GM19240 (cell line): ENCODE data around the gene DNAAF3.
"Not testable (repeated sequence)": the region's sequence is repeated elsewhere in the genome, so short reads cannot be mapped to it uniquely, and the experiment has no call there.

ENCODE experiments used
- DNase-seq: peaks from one replicate; pipeline ENCODE4 v3.0.0; 2011; ENCODE audit warnings: low spot score; ENCODE audit not compliant: insufficient read length

Gene DNAAF3

DNA sequence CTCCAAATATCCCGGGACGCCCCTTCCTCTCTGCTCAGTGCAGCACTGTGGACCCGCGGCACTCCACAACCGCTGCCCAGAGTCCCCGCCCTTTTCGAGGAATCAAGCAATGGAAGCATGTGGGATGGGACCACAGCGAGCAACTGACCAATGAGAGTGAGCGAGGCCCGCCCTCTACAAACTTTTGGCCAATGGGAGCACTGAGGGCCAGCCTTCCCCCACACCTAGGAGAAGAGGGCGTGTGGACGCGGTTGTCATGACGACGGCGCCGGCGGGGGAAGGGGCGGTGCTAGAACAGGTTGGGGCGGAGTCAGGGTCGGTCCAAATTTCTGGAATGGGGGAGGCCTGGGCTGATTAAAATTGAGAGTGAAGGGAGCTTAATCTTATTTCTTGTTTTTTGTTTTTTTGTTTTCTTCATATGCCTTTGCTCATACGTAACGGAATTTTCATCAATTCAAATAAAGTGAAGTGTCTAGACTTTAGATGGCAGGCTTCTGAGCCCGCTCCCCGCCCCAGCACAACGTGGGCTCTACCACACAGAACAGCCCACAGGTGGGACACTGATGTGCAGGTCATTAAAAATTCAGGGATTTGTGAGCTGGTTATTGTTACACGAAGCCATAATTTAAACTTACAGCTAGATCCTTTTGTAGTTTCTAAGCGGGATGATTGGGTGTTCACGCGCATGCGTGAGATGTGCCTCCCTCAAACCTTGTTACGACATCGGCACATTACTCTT lies at the start of gene DNAAF3:
DNAAF3 (minus strand) TSS at position 84 of the 739 bp plus-strand sequence. CDS start 200 bp downstream, outside the sequence.
- DNase-seq = peak; percentile 96

- no peak for DNase-seq
These were observed 47.1 kb upstream of the DNAAF3 start for GRCh38 chr19:55213547-55213946.

GRCh38 chr19:55212447-55212846 lies 46.0 kb upstream of the DNAAF3 start:
- DNase-seq = no peak

GRCh38 chr19:55209693-55210472 lies 43.5 kb upstream of the DNAAF3 start:
- no peak for DNase-seq

DNA sequence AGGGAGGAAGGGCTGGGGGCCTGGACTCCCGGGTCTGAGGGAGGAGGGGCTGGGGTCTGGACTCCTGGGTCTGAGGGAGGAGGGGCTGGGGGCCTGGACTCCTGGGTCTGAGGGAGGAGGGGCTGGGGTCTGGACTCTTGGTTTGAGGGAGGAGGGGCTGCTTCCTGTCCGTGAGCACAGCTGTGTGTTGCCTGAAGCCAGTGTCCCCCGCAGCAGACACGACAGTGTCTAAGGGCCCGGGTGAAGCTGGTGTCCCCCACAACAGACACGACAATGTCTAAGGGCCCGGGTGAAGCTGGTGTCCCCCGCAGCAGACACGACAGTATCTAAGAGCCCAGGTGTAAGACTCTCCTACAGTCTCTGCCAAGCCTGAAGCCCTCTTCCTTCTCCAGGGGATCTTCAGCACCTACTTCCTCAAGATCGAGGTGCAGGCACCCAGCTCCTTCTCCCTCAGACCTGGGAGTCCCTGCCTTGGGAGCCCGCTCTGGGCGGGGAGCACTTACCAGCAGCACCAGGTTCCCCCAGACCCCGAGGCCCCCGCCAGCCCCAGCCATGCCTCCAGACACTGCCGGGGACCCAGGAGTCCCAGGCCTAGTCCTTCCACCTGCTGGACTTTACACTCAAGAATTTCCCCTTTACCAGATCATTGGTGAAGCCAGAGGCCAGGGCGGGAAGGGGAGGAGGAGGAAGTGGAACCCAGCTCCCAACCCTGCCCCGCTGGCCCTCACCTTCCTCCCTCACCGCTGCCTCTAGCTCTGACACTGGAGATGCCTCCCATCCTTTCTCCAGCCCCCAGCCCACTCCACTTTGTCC lies 42.7 kb upstream of the DNAAF3 start, which contains the start of gene PTPRH:
PTPRH (minus strand) TSS at position 622 of the 813 bp plus-strand sequence; CDS start at position 554, 68 bp downstream.
- no peak for DNase-seq

- no peak for DNase-seq
These were observed 40.5 kb upstream of the DNAAF3 start for GRCh38 chr19:55206664-55207500.

GRCh38 chr19:55202199-55202598 lies 35.8 kb upstream of the DNAAF3 start:
- not testable (repeated sequence) for DNase-seq

DNA sequence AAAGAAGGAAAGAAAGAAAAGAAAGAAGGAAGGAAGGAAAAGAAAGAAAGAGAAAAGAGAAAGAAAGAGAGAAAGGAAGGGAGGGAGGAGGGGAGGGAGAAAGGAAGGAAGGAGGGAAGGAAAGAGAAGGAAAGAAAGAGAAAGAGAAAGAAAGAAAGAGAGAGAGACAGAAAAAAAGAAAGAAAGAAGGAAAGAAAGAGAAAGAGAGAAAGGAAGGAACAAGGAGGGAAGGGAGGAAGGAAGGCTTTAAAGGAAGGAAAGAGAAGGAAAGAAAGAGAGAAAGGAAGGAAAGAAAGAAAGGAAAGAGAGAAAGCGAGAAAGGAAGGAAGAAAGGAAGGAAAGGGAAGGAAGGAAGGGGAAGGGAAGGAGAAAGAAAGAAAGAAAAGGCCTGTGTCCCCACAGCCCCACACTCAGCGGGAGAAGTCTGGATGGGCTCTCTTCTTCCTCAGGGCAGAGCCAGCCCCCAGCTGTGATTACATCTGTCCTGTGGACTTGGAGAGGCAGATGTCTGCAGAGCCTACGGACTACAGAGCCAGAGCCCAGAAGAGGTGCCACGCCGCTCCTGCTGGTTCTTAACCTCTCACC lies 33.3 kb upstream of the DNAAF3 start:
- no peak for DNase-seq

DNA sequence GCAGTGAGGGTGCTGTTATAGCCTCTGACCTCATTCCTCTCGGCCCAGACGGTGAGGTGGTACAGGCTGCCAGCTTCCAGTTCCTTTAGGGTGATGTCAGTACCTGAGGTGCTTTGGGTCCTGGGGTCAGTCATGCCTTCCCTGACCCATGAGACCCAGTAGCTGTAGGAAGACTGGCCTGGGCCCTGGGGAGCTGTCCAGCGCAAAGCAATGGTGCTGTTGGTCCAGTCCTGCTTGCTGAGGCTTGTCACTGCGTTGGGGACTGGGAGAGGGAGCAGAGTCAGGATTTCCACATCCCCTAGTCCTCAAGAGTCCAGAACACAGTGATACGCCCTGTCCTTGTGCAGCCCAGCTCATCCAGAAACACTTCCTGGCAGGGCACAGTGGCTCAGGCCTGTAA lies 32.2 kb upstream of the DNAAF3 start:
- no peak for DNase-seq

DNA sequence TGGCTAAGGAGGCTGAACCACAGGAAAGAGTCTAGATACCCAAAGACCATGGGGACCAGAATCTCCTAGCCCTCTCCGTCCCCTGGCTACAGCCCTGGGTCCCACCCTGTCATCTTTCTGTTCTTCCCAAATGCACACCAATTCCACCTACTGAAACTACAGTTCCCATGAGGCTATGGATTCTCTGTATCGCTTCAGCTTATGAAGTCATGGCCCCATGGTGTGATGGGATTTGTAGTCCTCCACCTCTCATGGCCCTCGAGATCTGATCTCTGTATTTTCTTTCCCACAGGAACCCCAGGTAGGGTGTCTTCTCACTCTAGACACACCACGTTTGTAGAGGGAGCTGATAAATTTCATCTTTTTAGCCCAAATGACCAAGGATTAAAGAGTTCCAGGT lies 31.1 kb upstream of the DNAAF3 start:
- DNase-seq = no peak

- no peak for DNase-seq
These were observed 30.4 kb upstream of the DNAAF3 start for GRCh38 chr19:55196803-55197202.

DNA sequence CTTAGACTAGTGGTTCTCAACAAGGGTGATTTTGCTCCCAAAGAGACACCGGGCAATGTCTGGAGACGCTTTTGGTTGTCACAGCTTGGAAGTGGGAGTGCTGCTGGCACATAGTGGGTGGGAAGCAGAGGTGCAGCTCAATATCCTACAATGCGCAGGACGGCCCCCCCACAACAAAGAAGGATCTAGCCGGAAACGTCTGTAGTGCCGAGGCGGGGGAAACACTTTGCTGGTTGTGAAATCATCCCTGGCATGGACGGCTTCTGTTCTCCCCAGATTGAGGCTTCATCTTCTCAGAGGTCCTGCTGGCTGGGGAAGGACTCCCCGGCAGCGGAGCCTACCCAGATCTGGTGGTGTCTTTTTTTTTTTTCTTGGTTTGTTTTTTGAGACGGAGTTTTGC lies 27.1 kb upstream of the DNAAF3 start:
- no peak for DNase-seq

DNA sequence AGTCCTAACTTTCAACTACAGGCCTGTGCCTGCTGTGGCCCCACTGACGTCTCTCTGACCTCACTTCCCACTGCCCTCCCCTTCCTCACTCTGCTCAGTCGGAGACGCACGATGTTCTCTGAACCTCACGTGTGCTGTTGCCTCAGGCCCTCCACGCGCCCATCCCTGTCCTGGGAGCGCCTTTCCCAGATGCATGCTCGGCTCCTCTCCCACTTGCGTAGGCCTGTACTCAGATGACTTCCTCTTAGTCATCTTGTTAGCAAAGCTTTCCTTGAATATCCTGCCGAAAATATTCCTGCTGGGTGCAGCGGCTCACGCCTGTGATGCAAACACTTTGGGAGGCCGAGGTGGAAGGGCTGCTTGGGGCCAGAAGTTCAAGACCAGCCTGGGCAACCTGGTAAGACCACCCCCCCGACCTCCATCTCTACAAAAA lies 23.0 kb upstream of the DNAAF3 start:
- no peak for DNase-seq

- DNase-seq = no peak
These were observed 22.2 kb upstream of the DNAAF3 start for GRCh38 chr19:55188625-55189024.

- DNase-seq = no peak
These were observed 19.7 kb upstream of the DNAAF3 start for GRCh38 chr19:55186080-55186479.

- DNase-seq = no peak
These were observed 15.3 kb upstream of the DNAAF3 start for GRCh38 chr19:55181740-55182139.

DNA sequence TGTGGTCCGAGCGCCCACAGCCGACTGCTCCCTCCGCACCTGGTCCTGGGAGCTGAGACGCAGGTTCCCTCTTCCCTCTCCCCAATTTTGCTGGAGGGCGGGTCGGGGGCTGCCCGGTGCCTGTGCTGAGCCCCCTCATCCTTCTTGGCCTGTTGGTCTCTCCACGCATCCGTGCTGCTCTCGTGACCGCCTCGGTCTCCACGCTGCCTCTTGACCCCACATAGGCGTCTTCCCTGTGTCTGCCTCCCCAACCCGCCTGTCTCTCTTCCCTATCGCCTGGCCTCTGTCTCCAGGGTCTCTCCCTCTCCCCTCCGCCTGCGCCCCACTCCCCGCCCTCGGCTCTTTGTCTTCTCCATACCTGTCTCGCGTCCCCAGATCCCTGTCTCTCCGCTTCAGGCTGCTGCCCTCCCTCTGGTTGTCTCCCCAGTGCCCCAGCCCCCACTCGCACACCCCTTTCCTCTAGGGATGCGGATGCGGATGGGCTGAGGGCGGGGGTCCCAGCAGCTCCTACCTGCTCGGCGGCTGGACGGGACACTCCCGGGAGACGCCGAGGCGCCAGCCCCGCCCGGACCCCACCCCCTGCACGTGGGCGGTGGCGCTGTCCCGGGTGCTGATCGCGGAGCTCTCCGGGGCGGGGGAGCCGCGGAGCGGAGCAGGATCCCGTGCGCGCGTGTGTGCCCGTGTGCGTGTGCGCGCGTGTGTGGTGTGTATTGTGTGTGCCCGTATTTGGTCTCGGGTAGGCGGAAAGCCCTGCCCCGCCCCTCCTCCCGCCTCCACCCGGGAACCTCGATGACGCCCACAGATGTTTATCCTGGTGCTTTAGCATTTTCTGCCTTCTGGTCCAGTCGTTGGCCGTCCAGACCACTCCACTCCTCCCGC lies 13.4 kb upstream of the DNAAF3 start, which contains the start of gene SYT5:
SYT5 (minus strand) TSS at position 684 of the 879 bp plus-strand sequence. CDS start 1,248 bp downstream, outside the sequence.
- no peak for DNase-seq

DNA sequence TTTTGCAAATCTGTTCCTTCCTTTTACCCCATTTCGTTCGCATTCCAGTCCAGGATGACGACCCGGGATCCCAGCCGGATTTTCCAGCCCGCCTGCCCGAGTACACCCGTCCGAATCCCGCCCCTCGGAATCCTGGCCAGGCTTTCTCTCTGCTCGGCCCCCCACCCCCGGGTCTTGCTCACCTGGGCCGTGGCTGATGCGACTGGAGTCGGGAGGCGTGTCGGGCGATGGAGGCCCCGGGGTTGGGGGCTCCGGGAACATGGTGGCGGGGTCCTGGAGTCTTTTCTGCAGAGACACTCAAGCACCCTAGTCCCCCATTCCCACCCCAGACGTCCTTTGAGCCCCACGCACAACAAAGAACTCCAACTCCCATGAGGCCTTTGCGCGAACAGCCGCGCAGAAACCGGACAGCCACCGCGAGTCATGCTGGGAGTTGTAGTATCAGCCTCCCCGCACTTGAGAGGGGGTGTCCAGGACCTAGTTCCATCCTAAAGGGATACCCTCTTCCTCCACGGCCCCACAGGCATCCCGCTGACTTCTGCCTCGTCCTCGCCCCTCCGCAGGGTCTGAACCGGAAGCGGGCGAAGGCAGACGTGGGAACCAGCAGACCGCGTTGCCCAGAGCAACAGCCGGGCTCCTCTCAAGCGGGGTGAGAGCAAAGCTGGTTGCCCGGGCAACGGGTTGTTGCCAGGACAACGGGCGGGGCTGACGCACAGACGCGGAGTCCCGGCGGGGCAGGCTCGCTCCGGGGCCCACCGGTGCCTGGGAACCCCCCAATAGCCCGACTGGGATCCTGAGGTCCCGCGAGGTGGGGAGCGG lies 12.6 kb upstream of the DNAAF3 start:
- DNase-seq = peak; percentile 96
